G401 (cell line): ENCODE measurements around the gene IGSF11. TPM values are rescaled to one million over a fixed set of nuclear protein-coding genes. Genes with fewer than 3 reads are reported as not detected.
"Not testable (repeated sequence)": the region's sequence is repeated elsewhere in the genome, so short reads cannot be mapped to it uniquely, and the experiment has no call there.

ENCODE experiments used
- DNase-seq: peaks from one replicate; pipeline ENCODE4 v3.0.0-alpha.2; 2015; ENCODE audit warnings: low spot score
- in situ Hi-C: cut with HindIII; loops from 2 replicates; pipeline ENCODE4 v1.10.0; 2016; ENCODE audit warnings: low sequenced_read_pairs, mixed read lengths
- total RNA-seq: library from RNA; depleted of rRNA; stranded (reverse); fragments of >200 nt; shearing (Covaris generic); gene quantifications from 2 replicates; pipeline ENCODE4 v1.2.3, GENCODE V29; 2014; rRNA removed

IGSF11 gene
- total RNA-seq = not detected in 2 replicates

- in situ Hi-C loops = no loop called here
- DNase-seq = peak; percentile 14
Observed at GRCh38 chr3:119034256-119035013, at the start of gene IGSF11. IGSF11 (minus strand) TSS chr3:119034846; CDS start chr3:119034582, 264 bp downstream.

GRCh38 chr3:119080364-119080763 lies 45.7 kb upstream of the IGSF11 start:
- in situ Hi-C loops = no loop called here

GRCh38 chr3:119073258-119074001 lies 38.8 kb upstream of the IGSF11 start:
- in situ Hi-C loops = no loop called here
- DNase-seq = no peak

More at GRCh38 chr3:119080364-119080763, 45.7 kb upstream of the IGSF11 start:
- no peak for DNase-seq

GRCh38 chr3:119072451-119072850 lies 37.8 kb upstream of the IGSF11 start:
- in situ Hi-C loops = not testable (repeated sequence)

GRCh38 chr3:119069725-119070124 lies 35.1 kb upstream of the IGSF11 start:
- in situ Hi-C loops = no loop called here
- DNase-seq = no peak

More at GRCh38 chr3:119072451-119072850, 37.8 kb upstream of the IGSF11 start:
- DNase-seq = not testable (repeated sequence)

- in situ Hi-C loops = no loop called here
- DNase-seq = no peak
Observed at GRCh38 chr3:119063471-119063870, 28.8 kb upstream of the IGSF11 start.

- in situ Hi-C loops = no loop called here
- no peak for DNase-seq
Observed at GRCh38 chr3:119062892-119063291, 28.2 kb upstream of the IGSF11 start.

- in situ Hi-C loops = no loop called here
- DNase-seq = no peak
Observed at GRCh38 chr3:119044593-119044992, 9.9 kb upstream of the IGSF11 start.

- in situ Hi-C loops = no loop called here
- DNase-seq = no peak
Observed at GRCh38 chr3:119042162-119042561, 7.5 kb upstream of the IGSF11 start.

- in situ Hi-C loops = no loop called here
- DNase-seq = no peak
Observed at GRCh38 chr3:119035014-119035346, 334 bp upstream of the IGSF11 start.

GRCh38 chr3:119033393-119034255 lies 1.0 kb downstream of the IGSF11 start:
- no peak for DNase-seq
- in situ Hi-C loops = no loop called here

- no peak for DNase-seq
- in situ Hi-C loops = no loop called here
Observed at GRCh38 chr3:119025171-119025795, 9.4 kb downstream of the IGSF11 start.

- DNase-seq = no peak
- in situ Hi-C loops = no loop called here
Observed at GRCh38 chr3:119019767-119020518, 14.7 kb downstream of the IGSF11 start.

- DNase-seq = peak; percentile 30
Observed at GRCh38 chr3:119018690-119019463, 15.8 kb downstream of the IGSF11 start.

GRCh38 chr3:119015942-119016341 lies 18.7 kb downstream of the IGSF11 start:
- in situ Hi-C loops = no loop called here

More at GRCh38 chr3:119018690-119019463, 15.8 kb downstream of the IGSF11 start:
- in situ Hi-C loops = no loop called here

GRCh38 chr3:119013951-119014350 lies 20.7 kb downstream of the IGSF11 start:
- DNase-seq = no peak
- in situ Hi-C loops = no loop called here

More at GRCh38 chr3:119015942-119016341, 18.7 kb downstream of the IGSF11 start:
- DNase-seq = no peak

- in situ Hi-C loops = no loop called here
Observed at GRCh38 chr3:119011528-119011927, 23.1 kb downstream of the IGSF11 start.

GRCh38 chr3:118997190-118997589 lies 37.5 kb downstream of the IGSF11 start:
- no peak for DNase-seq
- in situ Hi-C loops = no loop called here

More at GRCh38 chr3:119011528-119011927, 23.1 kb downstream of the IGSF11 start:
- DNase-seq = no peak
